ENCODE measurements around the gene APOBEC3G. TPM values are rescaled to one million over a fixed set of nuclear protein-coding genes. Genes with fewer than 3 reads are reported as not detected.

Gene APOBEC3G
- total RNA-seq, 1 donor from 2014 or later = 9.0 TPM

DNA sequence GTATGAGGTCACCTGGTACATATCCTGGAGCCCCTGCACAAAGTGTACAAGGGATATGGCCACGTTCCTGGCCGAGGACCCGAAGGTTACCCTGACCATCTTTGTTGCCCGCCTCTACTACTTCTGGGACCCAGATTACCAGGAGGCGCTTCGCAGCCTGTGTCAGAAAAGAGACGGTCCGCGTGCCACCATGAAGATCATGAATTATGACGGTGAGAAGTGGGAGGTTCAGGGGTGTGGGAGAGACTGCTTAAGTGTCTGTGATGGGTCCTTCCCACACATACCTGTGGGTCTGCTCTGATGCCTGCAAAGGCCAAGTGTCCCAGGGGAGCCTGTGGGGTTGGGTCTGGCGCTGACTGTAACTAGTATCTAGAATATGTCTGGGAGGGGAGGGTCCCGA is 3.9 kb downstream of the APOBEC3G start:
- H3K4me1 Mint-ChIP-seq (ENCODE audit: unreplicated experiment) = peaks cover 4% of the 10 kb centered on the region
- peaks cover 5% of the 10 kb centered on the region for H3K36me3 Mint-ChIP-seq (ENCODE audit: low read depth, unreplicated experiment)
- no peak for DNase-seq (ENCODE audit: low spot score)
- H3K4me3 Mint-ChIP-seq (ENCODE audit: unreplicated experiment) = peak overlapping the region; percentile 37
- H3K27me3 Mint-ChIP-seq (ENCODE audit: unreplicated experiment) = peaks cover 5% of the 10 kb centered on the region
- no peaks in the 10 kb centered on the region for H3K9me3 Mint-ChIP-seq (ENCODE audit: unreplicated experiment)
- TF ChIP-seq, protein P1, sequence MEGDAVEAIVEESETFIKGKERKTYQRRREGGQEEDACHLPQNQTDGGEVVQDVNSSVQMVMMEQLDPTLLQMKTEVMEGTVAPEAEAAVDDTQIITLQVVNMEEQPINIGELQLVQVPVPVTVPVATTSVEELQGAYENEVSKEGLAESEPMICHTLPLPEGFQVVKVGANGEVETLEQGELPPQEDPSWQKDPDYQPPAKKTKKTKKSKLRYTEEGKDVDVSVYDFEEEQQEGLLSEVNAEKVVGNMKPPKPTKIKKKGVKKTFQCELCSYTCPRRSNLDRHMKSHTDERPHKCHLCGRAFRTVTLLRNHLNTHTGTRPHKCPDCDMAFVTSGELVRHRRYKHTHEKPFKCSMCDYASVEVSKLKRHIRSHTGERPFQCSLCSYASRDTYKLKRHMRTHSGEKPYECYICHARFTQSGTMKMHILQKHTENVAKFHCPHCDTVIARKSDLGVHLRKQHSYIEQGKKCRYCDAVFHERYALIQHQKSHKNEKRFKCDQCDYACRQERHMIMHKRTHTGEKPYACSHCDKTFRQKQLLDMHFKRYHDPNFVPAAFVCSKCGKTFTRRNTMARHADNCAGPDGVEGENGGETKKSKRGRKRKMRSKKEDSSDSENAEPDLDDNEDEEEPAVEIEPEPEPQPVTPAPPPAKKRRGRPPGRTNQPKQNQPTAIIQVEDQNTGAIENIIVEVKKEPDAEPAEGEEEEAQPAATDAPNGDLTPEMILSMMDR (IDR thresholded peaks at IDR 0.05; ENCODE audit: unreplicated experiment) = no peak
- no peak overlapping the region for H3K27ac Mint-ChIP-seq (ENCODE audit: unreplicated experiment)

DNA sequence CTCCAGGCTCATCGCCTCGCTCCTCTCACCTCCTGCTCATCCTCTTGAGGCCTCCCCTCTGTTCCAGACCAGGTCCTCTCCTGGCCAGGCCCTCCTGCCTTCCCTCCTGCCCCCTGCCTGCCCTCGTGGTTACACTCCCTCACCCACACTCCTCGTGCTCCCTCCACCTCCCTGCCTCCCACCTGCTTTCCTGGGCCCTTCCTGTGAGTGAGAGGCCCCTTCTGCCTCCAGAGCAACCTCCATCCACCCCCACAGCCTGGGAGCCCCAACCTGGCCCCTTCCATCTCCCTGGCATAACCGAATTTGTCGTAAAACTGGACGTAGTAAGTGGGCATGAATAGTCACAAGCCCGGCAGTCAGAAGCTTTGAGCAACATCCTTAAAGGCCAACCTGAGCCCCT is 4.5 kb downstream of the APOBEC3G start:
- H3K36me3 Mint-ChIP-seq (ENCODE audit: low read depth, unreplicated experiment) = peaks cover 5% of the 10 kb centered on the region
- no peak for DNase-seq (ENCODE audit: low spot score)
- TF ChIP-seq, protein P1 (IDR thresholded peaks at IDR 0.05; ENCODE audit: unreplicated experiment) = no peak
- no peak overlapping the region for H3K4me3 Mint-ChIP-seq (ENCODE audit: unreplicated experiment)
- no peaks in the 10 kb centered on the region for H3K9me3 Mint-ChIP-seq (ENCODE audit: unreplicated experiment)
- peaks cover 6% of the 10 kb centered on the region for H3K27me3 Mint-ChIP-seq (ENCODE audit: unreplicated experiment)
- H3K27ac Mint-ChIP-seq (ENCODE audit: unreplicated experiment) = no peak overlapping the region
- H3K4me1 Mint-ChIP-seq (ENCODE audit: unreplicated experiment) = no peaks in the 10 kb centered on the region

DNA sequence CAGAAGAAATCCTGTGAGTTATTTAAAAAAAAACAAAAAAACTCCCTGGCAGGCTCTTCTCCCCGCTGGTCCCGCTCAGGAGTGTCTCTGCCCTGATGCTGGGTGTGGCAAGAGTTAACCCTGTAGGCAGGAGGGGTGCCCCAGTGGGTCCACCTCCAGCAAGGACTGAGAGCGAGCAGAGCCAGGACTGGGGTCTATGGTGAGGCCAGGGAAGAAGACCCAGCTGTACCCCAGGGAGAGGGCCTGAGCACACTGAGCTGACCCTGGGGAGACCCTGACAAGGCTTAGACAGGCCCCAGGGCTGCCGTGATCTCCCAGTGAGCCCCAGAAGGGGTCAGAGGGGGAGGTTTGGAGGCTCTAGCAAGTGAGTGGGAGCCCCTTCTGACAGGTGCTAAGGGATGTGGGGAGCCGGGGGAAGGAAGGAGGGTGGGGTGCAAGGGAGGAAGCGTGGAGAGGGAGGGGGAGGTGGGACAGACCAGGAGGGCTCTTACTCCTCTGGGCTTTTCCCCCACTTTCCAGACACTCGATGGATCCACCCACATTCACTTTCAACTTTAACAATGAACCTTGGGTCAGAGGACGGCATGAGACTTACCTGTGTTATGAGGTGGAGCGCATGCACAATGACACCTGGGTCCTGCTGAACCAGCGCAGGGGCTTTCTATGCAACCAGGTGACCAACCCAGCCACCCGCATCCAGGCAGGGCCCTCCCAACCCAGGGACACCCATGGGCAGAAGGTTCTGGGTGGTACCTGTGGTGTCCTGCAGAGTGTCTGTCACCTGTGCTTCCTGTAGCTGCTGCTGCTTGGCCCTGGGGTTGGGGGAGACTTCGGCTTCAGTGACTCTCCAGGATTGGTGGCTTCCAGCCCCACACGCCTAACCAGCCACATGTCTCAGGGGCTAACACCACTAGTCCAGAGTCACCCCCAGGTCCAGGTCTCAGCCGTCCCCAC is 6.4 kb downstream of the APOBEC3G start:
- TF ChIP-seq, protein P1 (IDR thresholded peaks at IDR 0.05; ENCODE audit: unreplicated experiment) = no peak
- H3K27me3 Mint-ChIP-seq (ENCODE audit: unreplicated experiment) = peaks cover 12% of the 10 kb centered on the region
- peaks cover 3% of the 10 kb centered on the region for H3K4me1 Mint-ChIP-seq (ENCODE audit: unreplicated experiment)
- H3K9me3 Mint-ChIP-seq (ENCODE audit: unreplicated experiment) = no peaks in the 10 kb centered on the region
- no peak overlapping the region for H3K4me3 Mint-ChIP-seq (ENCODE audit: unreplicated experiment)
- no peak overlapping the region for H3K27ac Mint-ChIP-seq (ENCODE audit: unreplicated experiment)
- DNase-seq (ENCODE audit: low spot score) = no peak
- H3K36me3 Mint-ChIP-seq (ENCODE audit: low read depth, unreplicated experiment) = peaks cover 5% of the 10 kb centered on the region

DNA sequence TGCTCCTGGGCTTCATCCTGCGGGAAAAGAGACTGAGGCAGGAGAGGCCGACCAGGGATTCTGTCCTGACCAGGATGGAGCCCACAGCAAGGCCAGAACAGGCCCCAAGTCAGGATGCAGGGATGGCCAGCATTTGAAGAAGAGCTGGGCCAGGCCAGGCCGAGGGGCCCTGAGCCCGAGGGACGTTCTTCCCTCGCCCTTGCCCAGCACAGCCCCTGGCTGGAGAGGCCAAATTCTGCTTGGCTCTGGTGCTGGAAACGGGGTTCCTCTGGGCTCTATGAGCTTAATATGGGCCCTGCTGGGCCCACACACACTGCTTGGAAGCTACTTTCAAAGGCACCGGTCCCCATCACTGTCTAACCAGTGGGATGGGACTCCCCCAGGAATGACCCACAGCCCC is 7.6 kb downstream of the APOBEC3G start:
- peaks cover 5% of the 10 kb centered on the region for H3K36me3 Mint-ChIP-seq (ENCODE audit: low read depth, unreplicated experiment)
- H3K4me3 Mint-ChIP-seq (ENCODE audit: unreplicated experiment) = no peak overlapping the region
- H3K27me3 Mint-ChIP-seq (ENCODE audit: unreplicated experiment) = peaks cover 12% of the 10 kb centered on the region
- no peak overlapping the region for H3K27ac Mint-ChIP-seq (ENCODE audit: unreplicated experiment)
- no peak for DNase-seq (ENCODE audit: low spot score)
- no peaks in the 10 kb centered on the region for H3K9me3 Mint-ChIP-seq (ENCODE audit: unreplicated experiment)
- TF ChIP-seq, protein P1 (IDR thresholded peaks at IDR 0.05; ENCODE audit: unreplicated experiment) = no peak
- peaks cover 4% of the 10 kb centered on the region for H3K4me1 Mint-ChIP-seq (ENCODE audit: unreplicated experiment)

DNA sequence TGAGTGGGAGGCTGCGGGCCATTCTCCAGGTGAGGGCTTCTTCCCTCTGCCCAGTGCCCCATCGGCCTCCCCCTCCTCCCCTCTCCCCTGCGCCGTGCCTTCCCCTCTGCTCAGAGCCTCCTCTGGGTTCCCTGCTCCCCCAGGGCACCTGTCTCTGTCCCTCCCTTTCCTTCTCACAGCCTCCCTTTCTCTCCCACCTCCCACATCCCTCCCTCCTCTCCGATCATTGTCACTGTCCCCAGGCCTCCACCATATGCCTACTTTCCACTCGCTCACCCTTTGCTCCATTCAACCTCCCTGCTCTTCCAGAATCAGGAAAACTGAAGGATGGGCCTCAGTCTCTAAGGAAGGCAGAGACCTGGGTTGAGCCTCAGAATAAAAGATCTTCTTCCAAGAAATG is 10.0 kb downstream of the APOBEC3G start:
- Mint-ChIP-seq H3K27ac (ENCODE audit: unreplicated experiment) (no peak overlapping the region), H3K9me3 (ENCODE audit: unreplicated experiment) (no peaks in the 10 kb centered on the region), H3K4me1 (ENCODE audit: unreplicated experiment) (peaks cover 4% of the 10 kb centered on the region), H3K27me3 (ENCODE audit: unreplicated experiment) (peaks cover 16% of the 10 kb centered on the region), H3K4me3 (ENCODE audit: unreplicated experiment) (no peak overlapping the region), H3K36me3 (ENCODE audit: low read depth, unreplicated experiment) (no peaks in the 10 kb centered on the region)
- TF ChIP-seq, protein P1 (IDR thresholded peaks at IDR 0.05; ENCODE audit: unreplicated experiment) = no peak
- DNase-seq (ENCODE audit: low spot score) = no peak

Measured in endothelial cell (in vitro differentiated cells).